Stimulated activated CD8-positive, alpha-beta memory T cell treated with anti-CD3 and anti-CD28 coated beads, Interleukin-12 subunit alpha, Interleukin-12 subunit beta, amount 100 ng/mL, for 4 hours (primary cell): Measurements from ENCODE around the gene SYNPO2L.
"Not testable (repeated sequence)": the region's sequence is repeated elsewhere in the genome, so short reads cannot be mapped to it uniquely, and the experiment has no call there.

Experiments used
- DNase-seq: peaks from one replicate; pipeline ENCODE4 v3.0.0-alpha.2; 2020; ENCODE audit warnings: low read depth

Gene SYNPO2L

GRCh38 chr10:73617143-73617542, 38.7 kb downstream of the SYNPO2L start:
- not testable (repeated sequence) for DNase-seq

DNA sequence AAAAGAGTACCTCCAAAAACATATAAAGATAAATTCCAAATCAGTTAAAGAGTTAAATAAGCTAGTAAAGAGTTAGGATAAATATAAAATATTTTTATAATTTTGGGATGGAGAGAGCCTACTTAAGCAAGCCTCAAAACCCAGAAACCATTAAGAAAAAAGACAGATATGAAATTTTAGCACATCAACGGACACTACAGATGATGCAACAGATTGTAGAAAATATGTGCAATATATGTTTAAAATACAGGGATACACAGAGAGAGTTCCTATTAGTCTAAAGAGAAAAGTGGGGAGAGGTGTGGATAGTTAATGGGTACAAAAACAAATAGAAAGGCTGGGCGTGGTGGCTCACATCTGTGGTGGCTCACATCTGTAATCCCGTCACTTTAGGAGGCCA, 41.1 kb downstream of the SYNPO2L start:
- DNase-seq = no peak

GRCh38 chr10:73609116-73609515, 46.7 kb downstream of the SYNPO2L start:
- DNase-seq = no peak

GRCh38 chr10:73601486-73601921, 54.3 kb downstream of the SYNPO2L start:
- no peak for DNase-seq

- DNase-seq = no peak
Observed at GRCh38 chr10:73597346-73597745, 58.5 kb downstream of the SYNPO2L start.
